ENCODE results near the gene FAM184B.
A peak's percentile ranks its signal among the peaks of the same experiment; 100 is the strongest.

The FAM184B gene

DNA sequence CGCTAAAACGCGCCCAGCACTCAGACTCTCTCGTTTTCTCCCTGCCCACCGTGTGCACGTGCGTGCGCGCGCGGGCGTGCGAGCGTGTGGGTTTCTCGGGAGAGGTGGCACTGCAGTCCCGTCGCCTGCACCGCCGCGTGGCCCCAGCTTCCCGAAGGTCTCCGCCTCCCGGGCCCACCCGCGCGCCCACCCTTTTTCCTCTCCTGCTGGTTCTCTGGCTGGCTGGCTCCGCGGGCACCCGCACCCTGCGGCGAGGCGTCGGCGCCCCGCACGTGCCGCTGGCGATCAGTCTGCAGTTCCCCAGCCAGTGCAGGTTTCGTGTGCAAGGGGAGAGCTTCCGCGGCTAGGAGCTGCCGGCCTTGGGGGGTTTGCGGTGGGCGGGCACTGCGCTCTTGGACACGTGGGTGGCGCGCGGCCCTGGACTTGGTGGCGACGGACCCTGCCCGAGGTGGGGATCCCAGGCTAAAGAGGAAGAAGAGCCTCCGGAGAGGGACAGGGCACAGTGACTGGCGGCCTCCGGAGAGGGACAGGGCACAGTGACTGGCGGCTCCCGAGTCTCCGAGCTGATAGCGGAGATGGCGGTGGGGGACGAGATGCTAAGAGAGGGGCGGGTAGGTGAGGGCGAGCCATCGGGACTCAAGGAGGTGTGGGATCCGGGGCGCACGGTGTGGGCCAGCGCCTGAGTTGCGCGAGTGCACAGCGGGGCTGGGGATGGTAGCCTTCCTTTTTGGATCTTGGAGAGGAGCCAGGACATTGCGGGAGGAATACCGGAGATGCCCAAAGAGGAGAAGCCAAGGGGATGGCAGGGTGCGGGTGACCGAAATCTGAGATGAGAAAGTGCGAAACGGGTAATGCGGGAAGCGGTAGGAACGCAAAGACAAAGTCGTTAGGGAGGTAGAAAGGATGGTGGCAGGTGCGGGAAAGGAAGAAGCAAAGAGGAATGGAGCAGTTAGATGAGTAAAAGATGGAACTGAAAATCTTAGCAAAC is at the start of gene FAM184B:
Gene FAM184B, minus strand, starts transcription at position 322 of the 988 bp plus-strand sequence. CDS start 322 bp downstream, outside the sequence.
- DNase-seq (ENCODE audit: low spot score): no peak

DNA sequence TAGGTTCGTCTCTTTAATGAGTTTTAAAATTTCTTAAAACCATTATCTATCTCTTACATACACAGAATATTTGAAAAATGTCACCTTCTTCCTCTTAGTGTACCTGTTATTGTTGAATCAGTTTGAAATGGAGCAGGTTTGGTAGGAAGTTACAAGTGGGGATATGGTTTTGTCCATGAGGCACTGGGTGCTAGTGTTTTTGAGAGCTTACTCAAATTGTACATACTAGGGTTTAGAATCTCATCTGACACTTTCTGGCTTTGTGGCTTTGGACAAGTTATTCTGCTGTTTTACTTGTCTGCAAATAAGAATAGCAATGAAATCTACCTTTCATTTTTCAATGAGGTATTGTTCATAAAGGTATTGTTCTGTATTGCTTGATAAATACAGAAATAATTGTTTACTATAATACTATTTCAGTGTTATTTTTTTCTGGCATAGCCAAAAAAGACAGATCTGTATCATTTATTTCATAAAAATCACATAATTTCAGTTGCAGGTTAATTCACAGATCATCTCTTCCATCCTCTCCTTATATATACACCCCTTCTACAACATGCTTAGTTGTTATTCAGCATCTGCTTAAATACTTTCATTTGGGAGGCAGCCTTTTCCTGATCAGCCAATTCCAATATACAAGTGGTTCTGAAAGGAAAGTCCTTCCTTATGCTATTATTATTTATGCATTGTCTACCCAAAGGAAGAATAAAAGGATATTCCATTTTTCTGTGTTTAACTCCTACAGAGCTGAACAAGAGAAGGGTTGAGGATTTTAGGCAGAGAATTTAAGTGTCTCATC is 42.6 kb upstream of the FAM184B start:
- no peak for DNase-seq (ENCODE audit: low spot score)

DNA sequence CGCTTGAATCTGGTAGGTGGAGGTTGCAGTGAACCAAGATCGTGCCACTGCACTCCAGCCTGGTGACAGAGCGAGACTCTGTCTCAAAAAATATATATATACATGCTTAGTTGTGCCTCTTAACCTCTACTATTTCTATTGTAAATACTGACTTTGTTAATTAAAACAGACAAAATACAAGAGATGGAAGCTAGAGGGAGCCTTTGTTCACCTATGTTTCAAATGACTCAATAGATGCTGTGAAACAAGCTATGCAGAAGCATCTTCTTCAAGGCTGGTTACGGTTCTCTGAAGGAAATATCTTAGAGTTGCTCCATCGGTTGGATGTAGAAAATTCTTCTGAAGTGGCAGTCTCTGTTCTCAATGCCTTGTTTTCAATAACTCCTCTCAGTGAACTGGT is 35.6 kb upstream of the FAM184B start:
- DNase-seq (ENCODE audit: low spot score): no peak

DNA sequence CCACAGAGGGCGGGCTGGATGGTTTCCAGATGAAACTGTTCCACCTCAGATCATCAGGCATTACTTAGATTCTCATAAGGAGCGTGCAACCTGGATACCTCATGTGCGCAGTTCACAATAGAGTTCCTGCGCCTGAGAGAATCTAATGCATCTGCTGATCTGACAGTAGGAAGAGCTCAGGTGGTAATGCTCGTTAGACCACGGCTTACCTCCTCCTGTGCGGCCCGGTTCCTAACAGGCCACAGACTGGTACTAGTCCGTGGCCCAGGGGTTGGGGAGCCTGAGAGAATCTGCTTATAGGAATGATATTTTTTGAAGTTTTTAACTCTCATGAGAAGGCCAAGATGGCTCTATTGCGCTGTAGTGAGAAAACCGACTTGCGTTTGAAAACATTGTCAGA is 34.7 kb upstream of the FAM184B start:
- DNase-seq (ENCODE audit: low spot score): no peak

DNA sequence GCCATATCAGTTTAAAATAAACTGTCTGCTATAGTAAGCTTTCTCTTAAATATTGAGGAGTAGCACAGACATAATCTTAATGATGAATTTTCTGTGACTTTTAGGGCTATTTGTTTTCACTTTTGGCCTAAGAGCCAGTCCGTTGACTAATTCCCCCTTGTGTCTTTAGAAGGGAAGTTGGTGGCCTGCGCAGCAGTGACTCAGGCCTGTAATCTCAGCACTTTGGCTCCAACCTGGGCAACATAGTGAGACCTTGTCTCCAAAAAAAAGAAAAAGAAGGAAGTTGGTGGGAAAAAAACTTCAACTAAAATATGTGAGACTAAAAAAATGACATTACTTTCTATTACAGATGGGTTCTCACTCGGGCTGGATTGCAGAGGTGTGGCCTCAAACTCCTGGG is 32.7 kb upstream of the FAM184B start:
- DNase-seq (ENCODE audit: low spot score): no peak

DNA sequence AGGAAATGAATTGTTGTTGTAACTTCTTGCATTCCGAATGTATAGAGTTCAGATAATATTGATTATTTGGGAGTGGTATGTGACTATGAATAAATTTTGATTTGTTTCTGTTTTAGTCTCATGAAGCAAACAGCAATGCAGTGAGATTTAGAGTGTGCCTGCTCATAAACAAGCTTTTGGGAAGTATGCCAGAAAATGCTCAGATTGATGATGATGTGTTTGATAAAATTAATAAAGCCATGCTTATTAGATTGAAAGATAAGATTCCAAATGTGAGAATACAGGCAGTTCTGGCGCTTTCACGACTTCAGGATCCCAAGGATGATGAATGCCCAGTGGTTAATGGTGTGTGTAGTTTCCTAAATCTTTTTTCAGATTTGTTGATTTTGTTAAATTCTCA is 31.4 kb upstream of the FAM184B start:
- DNase-seq (ENCODE audit: low spot score): peak; percentile 27

DNA sequence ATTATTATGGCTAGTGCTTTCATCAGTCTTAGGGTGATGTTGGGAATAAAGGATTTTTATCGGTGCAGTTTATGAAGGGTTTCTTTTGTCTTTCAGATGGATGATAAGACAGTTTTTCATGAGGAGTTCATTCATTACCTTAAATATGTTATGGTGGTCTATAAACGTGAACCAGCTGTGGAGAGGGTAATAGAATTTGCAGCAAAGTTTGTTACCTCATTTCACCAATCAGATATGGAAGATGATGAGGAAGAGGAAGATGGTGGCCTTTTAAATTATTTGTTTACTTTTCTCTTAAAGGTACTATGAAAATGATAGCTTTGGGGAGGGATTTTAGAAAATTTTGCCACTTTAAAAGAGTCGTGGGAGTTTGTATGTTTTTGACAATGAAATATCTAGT is 30.7 kb upstream of the FAM184B start:
- peak; percentile 8 for DNase-seq (ENCODE audit: low spot score)

DNA sequence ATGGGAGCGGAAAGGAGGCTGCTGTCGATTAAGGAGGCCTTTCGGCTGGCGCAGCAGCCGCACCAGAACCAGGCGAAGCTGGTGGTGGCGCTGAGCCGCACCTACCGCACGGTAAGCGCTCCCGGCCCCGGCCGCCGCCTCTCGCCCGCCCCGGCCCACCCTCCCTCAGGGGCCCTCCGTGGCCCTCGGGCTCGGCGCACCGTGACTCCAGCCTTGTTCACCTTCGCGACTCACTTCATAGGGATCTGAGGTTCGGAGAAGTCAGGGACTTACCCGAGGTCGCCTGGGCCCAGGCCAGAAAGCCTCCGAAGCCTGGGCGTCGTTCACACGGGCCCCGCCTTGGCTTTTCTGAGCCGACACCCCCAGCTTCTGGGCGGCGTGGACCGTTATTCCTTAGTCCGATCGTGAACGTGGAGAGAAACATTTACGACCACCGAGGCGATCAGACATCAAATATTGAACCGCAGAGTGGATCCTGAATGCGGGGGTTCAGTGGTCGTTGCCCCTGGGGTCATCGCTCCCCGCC is 29.7 kb upstream of the FAM184B start:
- DNase-seq (ENCODE audit: low spot score): no peak

DNA sequence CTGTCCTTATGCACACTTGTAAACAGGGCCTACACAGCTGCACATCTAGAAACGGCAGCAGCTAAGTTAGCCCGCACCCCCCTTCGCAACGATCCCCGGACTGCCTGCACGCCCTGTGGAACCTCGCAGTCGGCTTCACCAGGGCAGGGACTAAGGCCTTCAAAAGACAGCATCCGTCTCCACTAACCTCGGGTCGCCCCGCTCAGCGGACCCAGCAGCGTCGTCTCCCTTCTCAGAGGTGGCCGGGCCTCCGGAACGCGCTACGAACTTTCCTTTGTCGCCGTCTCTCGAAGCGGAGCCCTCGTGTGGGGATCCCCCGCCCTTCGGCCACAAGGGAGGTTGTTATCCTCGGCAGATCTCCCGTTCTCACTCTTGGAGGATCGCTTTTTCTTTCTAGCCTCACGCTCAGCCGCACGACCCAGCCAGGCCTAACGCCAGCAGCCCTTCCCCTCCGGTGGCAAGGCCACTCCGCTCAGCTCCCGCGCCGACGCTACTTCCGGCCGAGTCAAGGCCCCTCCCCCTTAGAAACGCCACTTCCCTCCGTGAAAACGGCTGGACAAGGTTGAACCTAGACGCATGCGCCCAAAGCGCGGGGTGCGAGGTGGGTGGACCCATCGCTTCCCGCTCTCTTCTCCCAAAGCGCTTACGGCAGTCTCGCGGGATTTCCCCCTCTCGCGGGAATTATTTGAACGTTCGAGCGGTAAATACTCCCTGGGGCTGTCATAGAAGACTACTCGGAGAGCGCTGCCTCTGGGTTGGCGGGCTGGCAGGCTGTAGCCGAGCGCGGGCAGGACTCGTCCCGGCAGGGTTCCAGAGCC is 29.0 kb upstream of the FAM184B start, which contains the start of the genes DCAF16 and NCAPG:
Gene DCAF16, minus strand, starts transcription at position 498 of the 818 bp plus-strand sequence. CDS start 6,616 bp downstream, outside the sequence.
Gene NCAPG, plus strand, starts transcription at position 720 of the 818 bp plus-strand sequence. CDS start 99 bp downstream, outside the sequence.
- peak; percentile 99 for DNase-seq (ENCODE audit: low spot score)

DNA sequence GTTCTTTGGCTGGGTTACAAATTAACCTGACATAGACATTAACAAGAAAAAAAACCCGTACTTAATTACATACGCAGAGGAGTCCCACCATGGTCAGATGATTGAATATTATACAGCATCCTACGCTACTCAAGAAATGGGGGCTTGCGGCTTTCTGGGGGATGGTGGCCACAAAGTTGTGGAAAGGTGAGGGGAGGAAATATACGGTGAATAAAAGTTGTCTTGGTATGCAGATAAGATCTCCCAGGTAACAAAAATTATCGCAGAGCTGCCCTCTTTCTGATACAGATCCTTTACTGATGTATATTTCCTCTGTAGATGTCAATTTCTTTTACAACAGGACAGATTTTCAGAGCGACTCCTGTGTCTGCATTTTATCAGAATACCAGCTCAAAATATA is 28.2 kb upstream of the FAM184B start:
- peak; percentile 25 for DNase-seq (ENCODE audit: low spot score)

DNA sequence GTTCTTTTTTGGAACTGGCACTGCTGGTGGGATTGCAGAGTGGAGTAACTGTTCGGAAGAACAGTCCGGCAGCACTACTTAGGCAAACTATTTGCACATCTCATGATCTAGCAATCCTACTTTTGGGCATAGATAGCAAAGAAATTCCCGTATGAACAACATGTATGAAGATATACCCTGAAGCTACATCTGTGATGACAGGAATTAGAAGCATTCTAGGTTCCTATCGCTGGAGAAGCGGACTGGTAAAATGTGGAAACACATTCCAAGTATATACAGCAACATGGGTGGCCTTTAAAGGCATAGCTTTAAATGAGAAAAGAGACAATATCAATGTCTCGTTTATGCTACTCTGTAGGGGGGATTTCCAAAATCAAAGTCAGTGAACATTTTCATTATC is 26.0 kb upstream of the FAM184B start:
- no peak for DNase-seq (ENCODE audit: low spot score)

DNA sequence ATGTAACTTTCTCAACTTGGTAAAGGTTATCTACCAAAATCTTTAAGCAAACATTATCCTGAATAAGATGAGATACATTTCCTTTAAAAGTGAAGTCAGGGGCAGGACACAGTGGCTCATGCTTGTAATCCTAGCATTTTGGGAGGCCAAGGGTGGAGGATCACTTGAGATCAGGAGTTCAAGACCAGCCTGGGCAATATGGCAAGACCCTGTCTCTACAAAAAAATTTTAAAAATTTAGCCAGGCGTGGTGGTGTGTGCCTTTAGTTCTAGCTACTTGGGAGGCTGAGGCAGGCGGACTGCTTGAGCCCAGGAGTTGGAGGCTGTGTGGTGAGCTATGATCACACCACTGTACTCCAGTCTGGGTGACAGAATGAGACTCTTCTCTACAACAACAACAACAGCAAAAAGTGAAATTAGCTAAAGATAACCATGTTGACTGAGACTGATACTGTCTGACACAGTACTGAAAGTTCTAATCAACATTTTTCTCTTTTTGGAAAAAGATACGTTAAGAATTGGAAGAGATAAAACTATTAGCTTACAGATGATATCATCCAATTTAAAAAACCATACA is 24.2 kb upstream of the FAM184B start:
- no peak for DNase-seq (ENCODE audit: low spot score)

DNA sequence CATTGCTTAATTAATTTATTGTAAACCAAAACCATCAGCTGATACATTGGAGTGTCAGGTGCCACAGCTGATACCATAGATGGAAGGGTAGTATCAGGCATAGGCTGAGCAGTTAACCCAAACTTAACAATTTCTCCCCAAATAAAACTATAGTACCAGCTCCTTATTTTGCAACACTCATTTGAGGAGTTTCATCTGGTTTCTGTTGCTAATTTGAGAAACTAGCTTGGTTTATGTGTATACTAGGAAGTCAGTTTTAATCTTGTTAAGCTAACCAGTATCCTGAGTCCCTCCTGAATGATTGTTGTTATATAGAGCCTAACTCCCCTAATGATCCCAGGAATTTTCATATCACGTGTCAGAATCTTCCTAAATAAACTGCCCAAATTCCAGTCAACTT is 16.4 kb upstream of the FAM184B start:
- DNase-seq (ENCODE audit: low spot score): no peak

DNA sequence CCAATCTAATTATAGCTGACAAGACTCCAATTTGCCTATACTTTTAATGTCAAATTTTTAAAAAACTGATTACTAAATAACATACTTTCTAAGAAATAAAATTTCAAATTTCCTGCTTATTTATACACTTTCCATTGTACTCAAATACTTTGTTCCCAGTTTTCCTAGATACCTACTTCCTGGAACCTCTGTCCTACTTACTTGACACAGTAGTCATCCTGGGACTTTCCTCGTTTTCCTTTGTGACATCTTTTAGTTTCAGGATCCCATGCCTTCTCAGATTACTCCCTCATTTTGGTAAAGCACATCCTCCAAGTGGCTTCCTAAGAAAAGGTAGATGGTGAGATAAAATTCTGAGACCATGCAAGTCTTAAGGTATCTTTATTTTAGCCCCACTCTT is 13.3 kb upstream of the FAM184B start:
- no peak for DNase-seq (ENCODE audit: low spot score)

DNA sequence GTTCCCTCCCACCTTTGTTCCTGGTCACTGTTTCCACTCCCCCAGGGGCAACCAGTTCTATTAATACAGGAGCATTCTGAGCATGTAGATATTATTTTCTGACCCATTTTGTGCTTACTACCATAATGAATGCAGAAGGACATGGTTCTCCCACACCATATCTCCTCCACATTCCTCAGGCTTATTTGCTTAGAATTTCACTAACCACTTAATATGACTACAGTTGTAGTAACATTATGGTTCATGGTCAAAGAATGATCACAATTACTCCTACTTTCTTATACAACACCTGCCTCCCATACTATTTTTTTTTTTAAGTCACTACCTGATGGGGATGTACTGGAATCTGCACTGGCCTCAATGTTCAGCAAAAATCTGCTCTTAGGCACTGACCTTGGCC is 7.5 kb upstream of the FAM184B start:
- no peak for DNase-seq (ENCODE audit: low spot score)

DNA sequence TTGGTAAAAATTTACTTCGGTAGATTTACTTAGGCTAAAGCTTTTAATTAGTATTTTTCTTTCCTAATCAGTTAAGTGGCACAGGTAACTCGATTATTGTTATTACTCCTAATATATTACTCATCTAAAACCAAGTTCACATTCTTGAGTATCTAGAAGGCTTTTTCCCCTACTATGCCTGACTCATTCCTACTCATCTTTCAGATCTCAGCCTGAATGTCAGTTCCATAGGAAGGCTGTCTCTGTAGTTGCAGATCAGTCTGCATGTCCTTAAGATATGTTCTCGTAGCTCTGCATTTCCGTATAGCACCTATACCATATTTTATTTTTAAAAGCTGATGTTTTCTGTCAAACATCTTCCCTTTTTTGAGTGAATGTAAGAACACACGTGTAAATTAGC is 5.9 kb upstream of the FAM184B start:
- DNase-seq (ENCODE audit: low spot score): no peak

DNA sequence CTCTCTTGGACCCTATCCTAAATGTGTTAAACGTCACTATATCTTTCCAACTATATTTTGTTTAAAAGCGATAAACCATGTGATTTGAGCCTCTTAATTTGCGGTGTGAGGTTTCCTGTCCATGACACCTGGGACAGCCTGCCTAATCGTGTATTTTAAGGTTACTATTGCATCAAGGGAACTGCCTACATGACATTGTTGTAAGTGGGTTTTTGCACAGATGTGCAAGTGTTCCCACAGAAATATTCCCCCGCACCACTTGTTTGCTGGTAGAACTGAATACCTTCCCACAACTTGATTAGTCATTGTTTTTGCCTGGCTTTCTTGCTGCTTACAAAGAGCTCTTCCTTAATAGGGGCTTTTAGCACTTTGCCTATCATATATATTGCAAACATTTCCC is 5.1 kb upstream of the FAM184B start:
- DNase-seq (ENCODE audit: low spot score): no peak

DNA sequence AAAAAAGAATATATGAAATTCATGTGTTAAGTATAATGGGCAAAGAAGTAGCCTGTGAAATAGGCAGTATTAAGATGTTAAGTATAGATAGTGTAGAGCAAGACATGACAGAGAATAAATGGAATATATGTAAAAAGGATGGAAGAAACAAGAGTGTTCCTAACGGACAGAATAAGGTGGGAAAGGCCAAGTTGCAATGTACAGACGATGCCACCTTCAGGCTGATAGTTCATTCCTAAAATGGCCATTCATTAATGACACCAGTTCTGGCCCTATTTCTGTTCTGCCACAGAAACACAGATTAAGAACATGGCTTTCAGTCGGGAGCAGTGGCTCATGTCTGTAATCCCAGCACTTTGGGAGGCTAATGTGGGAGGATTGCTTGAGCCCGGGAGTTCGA is 4.4 kb upstream of the FAM184B start:
- no peak for DNase-seq (ENCODE audit: low spot score)

DNA sequence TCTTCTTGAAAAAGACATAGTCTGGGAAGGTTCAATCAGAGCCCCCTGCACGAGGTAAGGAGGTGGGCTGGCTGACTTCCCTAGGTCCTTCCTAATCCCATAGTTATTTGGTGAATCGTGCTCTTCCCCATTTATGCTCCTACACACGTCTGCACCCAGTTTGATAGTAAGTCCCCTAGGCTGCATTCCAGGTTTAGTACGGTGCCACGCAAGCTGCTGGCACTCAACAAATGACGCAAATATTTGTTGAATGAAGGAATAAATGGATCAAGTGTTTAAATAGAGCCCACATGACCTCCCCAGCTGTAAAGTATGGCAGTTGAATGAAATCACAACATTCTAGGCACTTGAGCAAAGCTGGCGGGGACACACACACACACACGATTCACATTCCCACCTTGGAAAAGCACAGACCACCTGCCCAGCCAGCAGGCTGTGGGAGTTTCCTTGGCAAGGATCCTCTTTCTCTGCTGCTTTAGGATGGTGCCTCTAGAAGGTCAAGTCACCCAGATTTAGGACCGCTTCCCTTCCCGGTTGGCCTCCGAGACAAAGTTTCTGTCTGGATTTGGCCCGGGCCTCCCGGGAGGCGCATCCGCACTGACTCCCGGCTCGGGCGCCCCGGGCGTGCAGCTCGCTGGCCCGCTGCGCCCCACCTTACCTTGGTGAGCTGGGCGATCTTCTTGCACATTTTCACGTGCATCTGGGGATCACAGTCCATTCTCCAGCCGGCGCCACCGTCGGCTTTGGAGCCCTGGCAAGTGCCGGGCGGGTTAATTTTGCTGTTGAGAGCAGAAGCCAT is 721 bp downstream of the FAM184B start:
- no peak for DNase-seq (ENCODE audit: low spot score)

DNA sequence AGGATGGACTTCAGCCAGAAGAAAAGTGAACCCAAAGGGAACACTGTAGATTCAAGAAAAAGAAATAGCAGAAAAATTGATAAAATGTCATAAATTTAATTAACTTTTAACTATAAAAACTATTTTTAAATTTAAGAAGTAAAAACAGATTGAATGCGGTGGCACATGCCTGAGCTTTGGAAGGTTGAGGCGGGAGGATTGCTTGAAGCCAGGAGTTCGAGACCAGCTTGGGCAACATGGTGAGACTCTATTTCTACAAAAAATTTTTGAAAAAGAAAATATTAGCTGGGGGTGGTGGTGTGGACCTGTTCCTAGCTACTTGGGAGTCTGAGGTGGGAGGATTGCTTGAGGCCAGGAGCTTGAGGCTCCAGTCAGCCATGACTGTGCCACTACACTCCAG is 3.0 kb downstream of the FAM184B start:
- DNase-seq (ENCODE audit: low spot score): no peak
